Lower leg skin (tissue), 3 donors: ENCODE data around the gene LETMD1.

ENCODE experiments used
- CTCF ChIP-seq, 3 donors: fragments of 450-650 bp; IDR thresholded peaks; one replicate each; pipeline ENCODE4 v1.5.1; 2016; ENCODE audit warnings: antibody characterized with exemption in 3 of 3, mild to moderate bottlenecking in 3 of 3, moderate library complexity in 2 of 3
- POLR2A ChIP-seq, 2 donors: fragments of 450-650 bp; IDR thresholded peaks; one replicate each; pipeline ENCODE4 v1.6.1; 2016 to 2017; ENCODE audit warnings: antibody characterized with exemption in 2 of 2, mild to moderate bottlenecking in 1 of 2, moderate library complexity in 1 of 2

GRCh38 chr12:51055060-51055459 lies 6.9 kb downstream of the LETMD1 start:
- TF ChIP-seq CTCF (IDR thresholded peaks at IDR 0.05) (no peak), POLR2A (IDR thresholded peaks at IDR 0.05) (no peak)
